Ureter (tissue), 1 donor: ENCODE data around the gene LEMD2. TPM values are rescaled to one million over a fixed set of nuclear protein-coding genes. Genes with fewer than 3 reads are reported as not detected.

Source experiments
- DNase-seq: peaks from one replicate; pipeline ENCODE4 v3.0.0-alpha.2; 2020; ENCODE audit warnings: low spot score
- total RNA-seq: library from RNA; stranded (reverse); gene quantifications from one replicate; pipeline ENCODE4 v1.2.4, GENCODE V29; 2023
- donor health status: DM: yes; HTN: yes; CAD: no.

LEMD2 gene
- total RNA-seq, 1 donor from 2014 or later: 71.0 TPM

- no peak for DNase-seq
These were observed 48.7 kb downstream of the LEMD2 start for GRCh38 chr6:33740204-33740608.

GRCh38 chr6:33739571-33739970 is 49.4 kb downstream of the LEMD2 start:
- no peak for DNase-seq

GRCh38 chr6:33738879-33739278 is 50.1 kb downstream of the LEMD2 start:
- DNase-seq: no peak

- DNase-seq: no peak
These were observed 50.8 kb downstream of the LEMD2 start for GRCh38 chr6:33738153-33738552.

GRCh38 chr6:33737267-33738026 is 51.5 kb downstream of the LEMD2 start:
- DNase-seq: no peak

GRCh38 chr6:33735216-33735615 is 53.7 kb downstream of the LEMD2 start:
- DNase-seq: no peak

GRCh38 chr6:33733709-33734007 is 55.3 kb downstream of the LEMD2 start:
- no peak for DNase-seq

- no peak for DNase-seq
These were observed 55.9 kb downstream of the LEMD2 start for GRCh38 chr6:33732817-33733708.

- no peak for DNase-seq
These were observed 56.5 kb downstream of the LEMD2 start for GRCh38 chr6:33732385-33732784.

- no peak for DNase-seq
These were observed 57.1 kb downstream of the LEMD2 start for GRCh38 chr6:33731751-33732282.

- no peak for DNase-seq
These were observed 57.9 kb downstream of the LEMD2 start for GRCh38 chr6:33731035-33731434.

- DNase-seq: no peak
These were observed 58.3 kb downstream of the LEMD2 start for GRCh38 chr6:33730611-33731010.

GRCh38 chr6:33729059-33729458 is 59.9 kb downstream of the LEMD2 start:
- DNase-seq: no peak

GRCh38 chr6:33728438-33728837 is 60.5 kb downstream of the LEMD2 start:
- DNase-seq: no peak

- DNase-seq: no peak
These were observed 61.0 kb downstream of the LEMD2 start for GRCh38 chr6:33727932-33728331.

- DNase-seq: no peak
These were observed 61.8 kb downstream of the LEMD2 start for GRCh38 chr6:33727126-33727525.

- DNase-seq: no peak
These were observed 62.2 kb downstream of the LEMD2 start for GRCh38 chr6:33726696-33727095.

- DNase-seq: no peak
These were observed 62.8 kb downstream of the LEMD2 start for GRCh38 chr6:33725891-33726673.

GRCh38 chr6:33725222-33725621 is 63.7 kb downstream of the LEMD2 start:
- no peak for DNase-seq

GRCh38 chr6:33724102-33725023 is 64.6 kb downstream of the LEMD2 start:
- no peak for DNase-seq
